Smooth muscle cell (in vitro differentiated cells): ENCODE data around the gene ZMIZ1. TPM values are rescaled to one million over a fixed set of nuclear protein-coding genes. Genes with fewer than 3 reads are reported as not detected.

Experiments
- DNase-seq: peaks from one replicate; lab custom pipeline; 2025; ENCODE audit not compliant: unreplicated experiment; lab: John Stamatoyannopoulos, UW
- H2AFZ ChIP-seq: fragments of 200-600 bp; sonication (generic); 2 replicates; pipeline ENCODE4 v1.6.0; 2016; ENCODE audit warnings: antibody characterized with exemption, low read depth, mild to moderate bottlenecking
- H3F3A ChIP-seq: fragments of 200-600 bp; sonication (generic); 2 replicates; pipeline ENCODE4 v1.6.0; 2017; ENCODE audit warnings: antibody characterized with exemption, low read depth
- H3K27ac ChIP-seq: fragments of 200-600 bp; sonication (generic); 2 replicates; pipeline ENCODE4 v1.5.1; 2016; ENCODE audit warnings: low read depth, mild to moderate bottlenecking
- H3K27me3 ChIP-seq: fragments of 200-600 bp; sonication (generic); 2 replicates; pipeline ENCODE4 v1.6.1; 2016; ENCODE audit warnings: low read depth, mild to moderate bottlenecking
- H3K36me3 ChIP-seq: fragments of 200-600 bp; sonication (generic); 2 replicates; pipeline ENCODE4 v1.5.1; 2016; ENCODE audit warnings: low read depth
- H3K4me1 ChIP-seq: fragments of 200-600 bp; sonication (generic); 2 replicates; pipeline ENCODE4 v1.5.1; 2016; ENCODE audit warnings: low read depth
- H3K4me2 ChIP-seq: fragments of 200-600 bp; sonication (generic); 2 replicates; pipeline ENCODE4 v1.6.0; 2016; ENCODE audit warnings: mild to moderate bottlenecking
- H3K4me3 ChIP-seq: fragments of 200-600 bp; sonication (generic); 2 replicates; pipeline ENCODE4 v1.5.1; 2016; ENCODE audit warnings: mild to moderate bottlenecking
- H3K79me2 ChIP-seq: fragments of 200-600 bp; sonication (generic); 2 replicates; pipeline ENCODE4 v1.6.0; 2016; ENCODE audit warnings: low read depth, mild to moderate bottlenecking
- H3K9ac ChIP-seq: fragments of 200-600 bp; sonication (generic); 2 replicates; pipeline ENCODE4 v1.6.0; 2016; ENCODE audit warnings: low read depth
- H3K9me3 ChIP-seq: fragments of 200-600 bp; sonication (generic); replicated peaks from 2 replicates; pipeline ENCODE4 v1.5.1; 2016; ENCODE audit warnings: low read depth
- H4K20me1 ChIP-seq: fragments of 200-600 bp; sonication (generic); 2 replicates; pipeline ENCODE4 v1.6.0; 2016; ENCODE audit warnings: low read depth
- WGBS: methylation state at CpG from one replicate; pipeline ENCODE4 v1.1.7; 2016; ENCODE audit warnings: low lambda C conversion rate; 5-methylcytosine and 5-hydroxymethylcytosine counted together
- polyA plus RNA-seq: library from polyadenylated mRNA; unstranded; fragments of >200 nt; fragmentation: Nextera tagmentation; extraction: Ambion mirVana; gene quantifications from 2 replicates; pipeline ENCODE4 v1.2.1, GENCODE V29; 2016
- total RNA-seq: library from RNA; depleted of rRNA; stranded (reverse); fragments of >200 nt; gene quantifications from 2 replicates; pipeline ENCODE4 v1.2.3, GENCODE V29; 2014
- TF ChIP-seq, protein P1 (sequence below): fragments of 200-600 bp; sonication (generic); IDR thresholded peaks from 2 replicates; pipeline ENCODE4 v1.5.1; 2017; ENCODE audit warnings: borderline replicate concordance, mild to moderate bottlenecking, antibody characterized with exemption; ENCODE audit not compliant: insufficient read depth, poor library complexity, severe bottlenecking

The ZMIZ1 gene
- total and polyA plus RNA-seq, 2 experiments from 2014 or later: 24.2 to 31.3 TPM

GRCh38 chr10:79162861-79163665 lies 94.3 kb downstream of the ZMIZ1 start:
- Histone ChIP-seq H3K27me3 (no peaks in the 10 kb centered on the region), H3K4me1 (peaks cover 20% of the 10 kb centered on the region), H3K4me3 (no peak overlapping the region), H2AFZ (no peak overlapping the region), H3K36me3 (no peaks in the 10 kb centered on the region), H3F3A (peaks cover 4% of the 10 kb centered on the region), H3K9me3 (no peaks in the 10 kb centered on the region), H3K9ac (no peak overlapping the region), H3K4me2 (no peak overlapping the region), H3K79me2 (peaks cover 39% of the 10 kb centered on the region), H3K27ac (no peak overlapping the region), H4K20me1 (peaks cover 97% of the 10 kb centered on the region)
- 75% methylated on average over 17 of the region's 17 CpGs for WGBS
- no peak for DNase-seq
- TF ChIP-seq, protein P1, sequence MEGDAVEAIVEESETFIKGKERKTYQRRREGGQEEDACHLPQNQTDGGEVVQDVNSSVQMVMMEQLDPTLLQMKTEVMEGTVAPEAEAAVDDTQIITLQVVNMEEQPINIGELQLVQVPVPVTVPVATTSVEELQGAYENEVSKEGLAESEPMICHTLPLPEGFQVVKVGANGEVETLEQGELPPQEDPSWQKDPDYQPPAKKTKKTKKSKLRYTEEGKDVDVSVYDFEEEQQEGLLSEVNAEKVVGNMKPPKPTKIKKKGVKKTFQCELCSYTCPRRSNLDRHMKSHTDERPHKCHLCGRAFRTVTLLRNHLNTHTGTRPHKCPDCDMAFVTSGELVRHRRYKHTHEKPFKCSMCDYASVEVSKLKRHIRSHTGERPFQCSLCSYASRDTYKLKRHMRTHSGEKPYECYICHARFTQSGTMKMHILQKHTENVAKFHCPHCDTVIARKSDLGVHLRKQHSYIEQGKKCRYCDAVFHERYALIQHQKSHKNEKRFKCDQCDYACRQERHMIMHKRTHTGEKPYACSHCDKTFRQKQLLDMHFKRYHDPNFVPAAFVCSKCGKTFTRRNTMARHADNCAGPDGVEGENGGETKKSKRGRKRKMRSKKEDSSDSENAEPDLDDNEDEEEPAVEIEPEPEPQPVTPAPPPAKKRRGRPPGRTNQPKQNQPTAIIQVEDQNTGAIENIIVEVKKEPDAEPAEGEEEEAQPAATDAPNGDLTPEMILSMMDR: no peak

GRCh38 chr10:79163666-79163975 lies 94.9 kb downstream of the ZMIZ1 start:
- H2AFZ ChIP-seq: no peak overlapping the region
- TF ChIP-seq, protein P1: no peak
- no peak overlapping the region for H3K9ac ChIP-seq
- H3F3A ChIP-seq: no peaks in the 10 kb centered on the region
- DNase-seq: no peak
- no peaks in the 10 kb centered on the region for H3K27me3 ChIP-seq
- peaks cover 35% of the 10 kb centered on the region for H3K79me2 ChIP-seq
- no peaks in the 10 kb centered on the region for H3K36me3 ChIP-seq
- no peak overlapping the region for H3K4me3 ChIP-seq
- WGBS: 90% methylated on average over 8 of the region's 8 CpGs
- H3K9me3 ChIP-seq: no peaks in the 10 kb centered on the region
- peaks cover 14% of the 10 kb centered on the region for H3K4me1 ChIP-seq
- peaks cover 97% of the 10 kb centered on the region for H4K20me1 ChIP-seq
- no peak overlapping the region for H3K4me2 ChIP-seq
- no peak overlapping the region for H3K27ac ChIP-seq

DNA sequence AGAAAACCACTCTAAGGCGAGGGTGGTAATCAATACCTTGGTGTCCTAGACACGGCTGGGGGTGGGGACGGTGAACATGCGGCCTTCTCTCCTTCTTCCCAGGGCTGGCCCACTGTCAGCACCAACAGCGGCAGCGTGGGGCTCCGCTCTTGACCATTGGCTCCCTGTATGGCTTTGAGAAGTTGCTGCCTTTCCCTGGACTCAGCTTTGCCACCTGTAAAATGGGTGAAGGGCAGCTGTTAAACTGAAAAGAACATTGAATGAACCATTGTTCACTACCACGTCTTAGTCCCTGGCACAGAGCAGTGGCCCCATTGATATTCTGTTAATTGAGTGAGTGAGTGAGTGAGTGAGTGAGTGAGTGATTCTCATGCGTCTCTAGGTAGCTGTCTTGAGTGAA lies 95.3 kb downstream of the ZMIZ1 start:
- H3K4me2 ChIP-seq: no peak overlapping the region
- H3F3A ChIP-seq: no peaks in the 10 kb centered on the region
- no peak for DNase-seq
- H3K4me1 ChIP-seq: peaks cover 10% of the 10 kb centered on the region
- no peaks in the 10 kb centered on the region for H3K36me3 ChIP-seq
- no peak overlapping the region for H3K4me3 ChIP-seq
- no peak overlapping the region for H3K27ac ChIP-seq
- no peak overlapping the region for H2AFZ ChIP-seq
- H3K9me3 ChIP-seq: no peaks in the 10 kb centered on the region
- H3K79me2 ChIP-seq: peaks cover 35% of the 10 kb centered on the region
- TF ChIP-seq, protein P1: no peak
- 96% methylated on average over 9 of the region's 9 CpGs for WGBS
- no peaks in the 10 kb centered on the region for H3K27me3 ChIP-seq
- no peak overlapping the region for H3K9ac ChIP-seq
- peaks cover 97% of the 10 kb centered on the region for H4K20me1 ChIP-seq
